Endodermal cell (in vitro differentiated cells): ENCODE data around the gene IPCEF1. TPM values are rescaled to one million over a fixed set of nuclear protein-coding genes. Genes with fewer than 3 reads are reported as not detected.

Experiments used
- DNase-seq: peaks from one replicate; pipeline ENCODE4 v3.0.0-alpha.2; 2017
- H3K27ac ChIP-seq: 2 replicates; pipeline ENCODE4 v1.5.1; 2013; ENCODE audit warnings: mild to moderate bottlenecking, low read depth, low read length, moderate library complexity
- H3K27me3 ChIP-seq: 2 replicates; pipeline ENCODE4 v1.6.1; 2013; ENCODE audit warnings: mild to moderate bottlenecking, low read length, moderate library complexity; ENCODE audit not compliant: insufficient read depth, control insufficient read depth, poor library complexity, severe bottlenecking
- H3K36me3 ChIP-seq: 2 replicates; pipeline ENCODE4 v1.7.0; 2013; ENCODE audit warnings: mild to moderate bottlenecking, low read length, moderate library complexity; ENCODE audit not compliant: control insufficient read depth, insufficient read depth
- H3K4me1 ChIP-seq: one replicate; pipeline ENCODE4 v1.7.0; 2013; ENCODE audit warnings: low read length; ENCODE audit not compliant: control insufficient read depth, insufficient read depth
- H3K4me3 ChIP-seq: 2 replicates; pipeline ENCODE4 v1.5.1; 2013; ENCODE audit warnings: mild to moderate bottlenecking, low read length, moderate library complexity
- H3K9ac ChIP-seq: 2 replicates; pipeline ENCODE4 v1.6.1; 2013; ENCODE audit warnings: mild to moderate bottlenecking, low read length, moderate library complexity; ENCODE audit not compliant: poor library complexity, severe bottlenecking; ENCODE audit errors: extremely low read depth
- H3K9me3 ChIP-seq: 2 replicates; pipeline ENCODE4 v1.6.1; 2013; ENCODE audit warnings: mild to moderate bottlenecking, low read length, moderate library complexity; ENCODE audit not compliant: control insufficient read depth
- H3K27ac Mint-ChIP-seq: 2 replicates; pipeline ENCODE4 v1.8.0; 2020; ENCODE audit warnings: mixed read lengths
- H3K27me3 Mint-ChIP-seq: 2 replicates; pipeline ENCODE4 v1.8.0; 2021; ENCODE audit warnings: mild to moderate bottlenecking, mixed read lengths; ENCODE audit not compliant: insufficient read depth
- H3K36me3 Mint-ChIP-seq: 2 replicates; pipeline ENCODE4 v1.8.0; 2020; ENCODE audit warnings: low read depth, mixed read lengths
- H3K4me1 Mint-ChIP-seq: 2 replicates; pipeline ENCODE4 v1.8.0; 2020; ENCODE audit warnings: mixed read lengths
- H3K4me3 Mint-ChIP-seq: 2 replicates; pipeline ENCODE4 v1.8.0; 2020; ENCODE audit warnings: mild to moderate bottlenecking, moderate library complexity, mixed read lengths
- H3K9me3 Mint-ChIP-seq: 2 replicates; pipeline ENCODE4 v1.8.0; 2020; ENCODE audit warnings: mild to moderate bottlenecking, mixed read lengths
- CTCF ChIP-seq: fragments of 200-600 bp; sonication (generic); conservative IDR thresholded peaks from 2 replicates; pipeline ENCODE4 v1.5.0; 2021; ENCODE audit warnings: antibody characterized with exemption, mild to moderate bottlenecking
- WGBS, 2 experiments: methylation state at CpG; one replicate each; pipeline versions ENCODE4 v1.1.5 to v1.1.7; 2013; ENCODE audit warnings: missing lambda C conversion rate in 2 of 2, mixed read lengths in 1 of 2; ENCODE audit not compliant: insufficient coverage in 1 of 2, insufficient read length in 1 of 2; 5-methylcytosine and 5-hydroxymethylcytosine counted together
- total RNA-seq, 2 donors: library from RNA; stranded (reverse); fragmentation: NEBNext Ultra II Directional in 1 of 2; extraction: Animal tissue kit (Norgen Biotek cat#: 25700) in 1 of 2; gene quantifications; 2 replicates in 1 of 2; 3 replicates in 1 of 2; pipeline ENCODE4 v1.2.1, GENCODE V29; 2021

The IPCEF1 gene
- total RNA-seq, 2 donors from 2014 or later: 2.2 to 2.8 TPM

GRCh38 chr6:154234019-154234772, 122.4 kb downstream of the IPCEF1 start:
- Histone ChIP-seq H3K9me3 (no peaks in the 10 kb centered on the region), H3K4me3 (no peak overlapping the region), H3K9ac (no peak overlapping the region), H3K27ac (no peak overlapping the region), H3K36me3 (no peaks in the 10 kb centered on the region), H3K27me3 (no peaks in the 10 kb centered on the region), H3K4me1 (no peaks in the 10 kb centered on the region)
- no peaks in the 10 kb centered on the region for H3K9me3 Mint-ChIP-seq
- peaks cover 5% of the 10 kb centered on the region for H3K4me1 Mint-ChIP-seq
- WGBS, 2 experiments: 93% methylated on average over 2 to 4 of the region's 4 CpGs
- no peak overlapping the region for H3K27ac Mint-ChIP-seq
- no peak for TF ChIP-seq CTCF
- no peak overlapping the region for H3K4me3 Mint-ChIP-seq
- DNase-seq: no peak
- H3K27me3 Mint-ChIP-seq: no peaks in the 10 kb centered on the region
- H3K36me3 Mint-ChIP-seq: no peaks in the 10 kb centered on the region

- no peak for TF ChIP-seq CTCF
Observed at GRCh38 chr6:154233383-154233782, 123.2 kb downstream of the IPCEF1 start.

GRCh38 chr6:154232013-154232910, 124.3 kb downstream of the IPCEF1 start:
- no peak for TF ChIP-seq CTCF
- no peak overlapping the region for H3K4me3 Mint-ChIP-seq
- Histone ChIP-seq H3K9ac (no peak overlapping the region), H3K36me3 (no peaks in the 10 kb centered on the region), H3K4me3 (no peak overlapping the region), H3K27me3 (no peaks in the 10 kb centered on the region), H3K9me3 (no peaks in the 10 kb centered on the region), H3K27ac (no peak overlapping the region), H3K4me1 (no peaks in the 10 kb centered on the region)
- no peaks in the 10 kb centered on the region for H3K9me3 Mint-ChIP-seq
- H3K36me3 Mint-ChIP-seq: no peaks in the 10 kb centered on the region
- H3K4me1 Mint-ChIP-seq: peaks cover 5% of the 10 kb centered on the region
- WGBS, 2 experiments: 89 to 100% methylated on average over 2 to 7 of the region's 7 CpGs
- no peak for DNase-seq
- no peaks in the 10 kb centered on the region for H3K27me3 Mint-ChIP-seq
- H3K27ac Mint-ChIP-seq: no peak overlapping the region

More at GRCh38 chr6:154233383-154233782, 123.2 kb downstream of the IPCEF1 start:
- H3K36me3 ChIP-seq: no peaks in the 10 kb centered on the region
- Mint-ChIP-seq H3K4me3 (no peak overlapping the region), H3K36me3 (no peaks in the 10 kb centered on the region), H3K27ac (no peak overlapping the region), H3K9me3 (no peaks in the 10 kb centered on the region), H3K27me3 (no peaks in the 10 kb centered on the region), H3K4me1 (peaks cover 5% of the 10 kb centered on the region)
- no peaks in the 10 kb centered on the region for H3K4me1 ChIP-seq
- no peaks in the 10 kb centered on the region for H3K9me3 ChIP-seq
- H3K4me3 ChIP-seq: no peak overlapping the region
- H3K27me3 ChIP-seq: no peaks in the 10 kb centered on the region
- WGBS, 2 experiments: 92% methylated on average over 1 of the region's 2 CpGs; no CpG with 5 or more reads in 1 of the 2 experiments
- H3K27ac ChIP-seq: no peak overlapping the region
- no peak for DNase-seq
- no peak overlapping the region for H3K9ac ChIP-seq
